K562 (cell line): ENCODE measurements around the gene MTREX.

ENCODE experiments used
- ETV6 ChIP-seq, 3 experiments: fragments of 150-350 bp in 1 of 3; sonication (generic) in 1 of 3; formaldehyde crosslinking in 1 of 3; IDR thresholded peaks; 2 replicates each; pipeline versions ENCODE4 v1.6.1 to v1.8.0; 2014 to 2022; ENCODE audit warnings: borderline replicate concordance in 2 of 3, low read depth in 2 of 3, antibody characterized with exemption in 1 of 3, low read length in 1 of 3, mild to moderate bottlenecking in 1 of 3, missing genetic modification reagents in 1 of 3
- FOXA1 ChIP-seq: fragments of 450-650 bp; IDR thresholded peaks from 2 replicates; pipeline ENCODE4 v1.6.1; 2016; ENCODE audit warnings: mild to moderate bottlenecking, borderline replicate concordance
- FOXP1 ChIP-seq: sonication (generic); formaldehyde crosslinking; IDR thresholded peaks from 2 replicates; pipeline ENCODE4 v1.8.0; 2022; ENCODE audit warnings: mild to moderate bottlenecking, missing genetic modification reagents
- HLTF ChIP-seq: fragments of 450-650 bp; IDR thresholded peaks from 2 replicates; pipeline ENCODE4 v1.6.1; 2016
- POLR2A ChIP-seq: fragments of 450-650 bp; conservative IDR thresholded peaks from 2 replicates; pipeline ENCODE4 v1.6.1; 2016
- SRF ChIP-seq, 2 experiments: fragments of 250-450, 450-650 bp in 1 of 2; sonication (Bioruptor Pico) in 1 of 2; sonication (generic) in 1 of 2; formaldehyde crosslinking; IDR thresholded peaks; 2 replicates each; pipeline versions ENCODE4 v1.5.0 to v1.5.1; 2020 to 2022; ENCODE audit warnings: mild to moderate bottlenecking in 1 of 2, missing genetic modification reagents in 1 of 2
- TCF7L2 ChIP-seq: fragments of 150-350 bp; IDR thresholded peaks from 2 replicates; pipeline ENCODE4 v1.6.1; 2016; ENCODE audit warnings: low read depth, mild to moderate bottlenecking, low read length, moderate library complexity
- ZNF143 ChIP-seq: sonication (generic); formaldehyde crosslinking; IDR thresholded peaks from 2 replicates; pipeline ENCODE4 v1.9.0; 2022; ENCODE audit warnings: mild to moderate bottlenecking, missing genetic modification reagents
- TF ChIP-seq, protein P1 (sequence below), 2 experiments: fragments of 200-800 bp in 1 of 2; sonication (Bioruptor generic) in 1 of 2; sonication (generic) in 1 of 2; formaldehyde crosslinking in 1 of 2; IDR thresholded peaks in 1 of 2; conservative IDR thresholded peaks in 1 of 2; 2 replicates each; pipeline versions ENCODE4 v1.5.0 to v1.6.1; 2016 to 2020; ENCODE audit warnings: missing compliant biosample characterization in 1 of 2, missing genetic modification characterization in 1 of 2, missing genetic modification reagents in 1 of 2
- TF ChIP-seq, protein P2 (sequence below), 3 experiments: IDR thresholded peaks in 2 of 3; conservative IDR thresholded peaks in 1 of 3; 2 replicates each; pipeline ENCODE4 v1.5.1; 2011 to 2012; ENCODE audit warnings: low read length in 3 of 3, mild to moderate bottlenecking in 3 of 3, control low read depth in 2 of 3, improper control_type of control experiment in 1 of 3, inconsistent platforms in 1 of 3, low read depth in 1 of 3, mixed read lengths in 1 of 3, moderate library complexity in 1 of 3; ENCODE audit not compliant: insufficient read depth in 2 of 3
- TF ChIP-seq, protein P3 (sequence below): sonication (generic); formaldehyde crosslinking; IDR thresholded peaks from 2 replicates; pipeline ENCODE4 v1.8.1; 2023; ENCODE audit warnings: mild to moderate bottlenecking, missing genetic modification reagents

DNA sequence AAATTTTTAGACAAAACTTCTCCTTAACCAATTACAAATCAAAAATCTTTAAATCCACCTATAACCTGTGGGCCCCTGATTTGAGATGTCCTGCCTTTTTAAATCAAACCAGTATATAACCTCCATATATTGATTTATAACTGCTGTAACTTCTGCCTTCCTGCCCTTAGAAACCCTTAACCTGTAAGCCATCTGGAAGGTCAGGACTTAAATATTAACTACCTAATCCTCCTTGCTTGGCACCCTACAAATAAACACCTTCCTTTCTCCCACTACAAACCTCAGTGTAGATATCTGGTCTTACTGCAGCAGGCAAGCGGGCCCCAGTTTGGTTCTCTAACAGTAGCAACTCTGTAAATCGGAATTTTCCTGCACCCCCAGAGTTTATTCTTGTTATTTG lies 83.9 kb downstream of the MTREX start:
- TF ChIP-seq ETV6 (IDR thresholded peaks at IDR 0.05; ENCODE audit: borderline replicate concordance in 1 of 2, low read depth in 2 of 2, low read length in 1 of 2), result no peak
- no peak for TF ChIP-seq ETV6 (CRISPR knock-in tag; IDR thresholded peaks at IDR 0.05; ENCODE audit: borderline replicate concordance)
- TF ChIP-seq TCF7L2, result no peak
- TF ChIP-seq POLR2A, result no peak
- TF ChIP-seq HLTF, result no peak
- no peak for TF ChIP-seq FOXP1 (CRISPR knock-in tag)
- TF ChIP-seq, protein P1, sequence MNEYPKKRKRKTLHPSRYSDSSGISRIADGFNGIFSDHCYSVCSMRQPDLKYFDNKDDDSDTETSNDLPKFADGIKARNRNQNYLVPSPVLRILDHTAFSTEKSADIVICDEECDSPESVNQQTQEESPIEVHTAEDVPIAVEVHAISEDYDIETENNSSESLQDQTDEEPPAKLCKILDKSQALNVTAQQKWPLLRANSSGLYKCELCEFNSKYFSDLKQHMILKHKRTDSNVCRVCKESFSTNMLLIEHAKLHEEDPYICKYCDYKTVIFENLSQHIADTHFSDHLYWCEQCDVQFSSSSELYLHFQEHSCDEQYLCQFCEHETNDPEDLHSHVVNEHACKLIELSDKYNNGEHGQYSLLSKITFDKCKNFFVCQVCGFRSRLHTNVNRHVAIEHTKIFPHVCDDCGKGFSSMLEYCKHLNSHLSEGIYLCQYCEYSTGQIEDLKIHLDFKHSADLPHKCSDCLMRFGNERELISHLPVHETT (CRISPR knock-in tag; conservative IDR thresholded peaks at IDR 0.05 in 1 of 2, IDR thresholded peaks at IDR 0.05 in 1 of 2), result no peak
- no peak for TF ChIP-seq ZNF143 (CRISPR knock-in tag)
- TF ChIP-seq, protein P2, sequence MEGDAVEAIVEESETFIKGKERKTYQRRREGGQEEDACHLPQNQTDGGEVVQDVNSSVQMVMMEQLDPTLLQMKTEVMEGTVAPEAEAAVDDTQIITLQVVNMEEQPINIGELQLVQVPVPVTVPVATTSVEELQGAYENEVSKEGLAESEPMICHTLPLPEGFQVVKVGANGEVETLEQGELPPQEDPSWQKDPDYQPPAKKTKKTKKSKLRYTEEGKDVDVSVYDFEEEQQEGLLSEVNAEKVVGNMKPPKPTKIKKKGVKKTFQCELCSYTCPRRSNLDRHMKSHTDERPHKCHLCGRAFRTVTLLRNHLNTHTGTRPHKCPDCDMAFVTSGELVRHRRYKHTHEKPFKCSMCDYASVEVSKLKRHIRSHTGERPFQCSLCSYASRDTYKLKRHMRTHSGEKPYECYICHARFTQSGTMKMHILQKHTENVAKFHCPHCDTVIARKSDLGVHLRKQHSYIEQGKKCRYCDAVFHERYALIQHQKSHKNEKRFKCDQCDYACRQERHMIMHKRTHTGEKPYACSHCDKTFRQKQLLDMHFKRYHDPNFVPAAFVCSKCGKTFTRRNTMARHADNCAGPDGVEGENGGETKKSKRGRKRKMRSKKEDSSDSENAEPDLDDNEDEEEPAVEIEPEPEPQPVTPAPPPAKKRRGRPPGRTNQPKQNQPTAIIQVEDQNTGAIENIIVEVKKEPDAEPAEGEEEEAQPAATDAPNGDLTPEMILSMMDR (IDR thresholded peaks at IDR 0.05 in 2 of 3, conservative IDR thresholded peaks at IDR 0.05 in 1 of 3; ENCODE audit: insufficient read depth in 2 of 3, low read depth in 1 of 3, low read length in 3 of 3), result no peak
- TF ChIP-seq, protein P3, sequence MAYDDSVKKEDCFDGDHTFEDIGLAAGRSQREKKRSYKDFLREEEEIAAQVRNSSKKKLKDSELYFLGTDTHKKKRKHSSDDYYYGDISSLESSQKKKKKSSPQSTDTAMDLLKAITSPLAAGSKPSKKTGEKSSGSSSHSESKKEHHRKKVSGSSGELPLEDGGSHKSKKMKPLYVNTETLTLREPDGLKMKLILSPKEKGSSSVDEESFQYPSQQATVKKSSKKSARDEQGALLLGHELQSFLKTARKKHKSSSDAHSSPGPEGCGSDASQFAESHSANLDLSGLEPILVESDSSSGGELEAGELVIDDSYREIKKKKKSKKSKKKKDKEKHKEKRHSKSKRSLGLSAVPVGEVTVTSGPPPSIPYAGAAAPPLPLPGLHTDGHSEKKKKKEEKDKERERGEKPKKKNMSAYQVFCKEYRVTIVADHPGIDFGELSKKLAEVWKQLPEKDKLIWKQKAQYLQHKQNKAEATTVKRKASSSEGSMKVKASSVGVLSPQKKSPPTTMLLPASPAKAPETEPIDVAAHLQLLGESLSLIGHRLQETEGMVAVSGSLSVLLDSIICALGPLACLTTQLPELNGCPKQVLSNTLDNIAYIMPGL, result no peak
- no peak for TF ChIP-seq SRF (CRISPR knock-in tag; IDR thresholded peaks at IDR 0.05)
- no peak for TF ChIP-seq FOXA1
